Germinal center (tissue), 1 donor: Measurements from ENCODE around the gene CBFA2T3.

Source experiments
- DNase-seq: peaks from one replicate; pipeline ENCODE4 v3.0.0; 2012; ENCODE audit warnings: mixed read lengths, low spot score

The CBFA2T3 gene

GRCh38 chr16:88976366-88977017 lies 515 bp downstream of the CBFA2T3 start:
- peak; percentile 61 for DNase-seq

GRCh38 chr16:88975511-88976061 lies 1.4 kb downstream of the CBFA2T3 start:
- DNase-seq: no peak

GRCh38 chr16:88974916-88975215 lies 2.1 kb downstream of the CBFA2T3 start:
- no peak for DNase-seq

- DNase-seq: no peak
These were observed 2.7 kb downstream of the CBFA2T3 start for GRCh38 chr16:88974080-88974915.

DNA sequence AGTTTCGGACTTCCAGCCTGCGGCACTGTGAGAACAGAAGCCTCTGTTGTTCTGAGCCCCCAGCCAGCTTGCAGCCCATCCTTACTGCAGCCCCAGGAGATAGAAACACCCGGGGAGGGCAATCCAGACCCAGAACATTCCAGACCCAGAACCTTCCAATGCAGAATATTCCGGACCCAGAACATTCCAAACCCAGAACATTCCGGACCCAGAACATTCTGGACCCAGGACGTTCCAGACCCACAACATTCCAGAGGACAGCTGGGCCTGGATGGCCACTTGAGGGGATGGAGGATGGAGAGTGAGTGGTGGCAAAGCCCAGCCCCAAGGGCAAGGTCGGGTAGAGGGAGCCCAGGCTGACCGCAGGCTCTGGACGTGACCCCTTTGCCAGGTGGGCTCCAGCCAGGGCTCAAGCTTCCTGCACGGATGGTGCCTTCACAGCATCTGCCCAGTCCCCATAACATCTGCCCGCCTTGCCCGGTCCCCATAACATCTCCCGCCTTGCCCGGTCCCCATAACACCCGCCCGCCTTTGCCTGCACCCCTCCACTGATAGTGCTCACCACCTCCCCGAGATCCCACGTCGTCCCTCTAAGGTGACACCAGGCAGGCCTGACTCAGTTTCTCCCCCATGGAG lies 3.5 kb downstream of the CBFA2T3 start:
- no peak for DNase-seq

- no peak for DNase-seq
These were observed 4.0 kb downstream of the CBFA2T3 start for GRCh38 chr16:88973007-88973410.

DNA sequence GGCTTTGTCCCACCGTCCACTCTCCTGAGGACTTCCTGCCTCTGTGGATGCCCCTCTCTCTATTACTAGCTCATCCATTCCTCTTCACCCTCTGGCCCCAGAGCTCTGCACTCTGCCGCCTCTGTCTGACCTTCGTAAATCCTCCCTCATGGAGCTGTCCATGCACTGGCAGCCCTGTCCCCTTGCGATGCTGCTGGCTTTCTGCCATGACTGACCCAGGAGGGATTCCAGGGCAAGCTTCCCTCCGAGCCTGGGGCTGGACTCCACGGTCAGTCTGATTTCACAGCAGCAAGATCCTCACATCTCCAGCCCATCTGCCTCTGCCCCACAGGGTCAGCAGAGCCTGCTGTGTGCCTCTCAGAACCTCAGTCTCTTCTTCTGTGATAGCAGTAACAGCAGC lies 4.7 kb downstream of the CBFA2T3 start:
- no peak for DNase-seq

DNA sequence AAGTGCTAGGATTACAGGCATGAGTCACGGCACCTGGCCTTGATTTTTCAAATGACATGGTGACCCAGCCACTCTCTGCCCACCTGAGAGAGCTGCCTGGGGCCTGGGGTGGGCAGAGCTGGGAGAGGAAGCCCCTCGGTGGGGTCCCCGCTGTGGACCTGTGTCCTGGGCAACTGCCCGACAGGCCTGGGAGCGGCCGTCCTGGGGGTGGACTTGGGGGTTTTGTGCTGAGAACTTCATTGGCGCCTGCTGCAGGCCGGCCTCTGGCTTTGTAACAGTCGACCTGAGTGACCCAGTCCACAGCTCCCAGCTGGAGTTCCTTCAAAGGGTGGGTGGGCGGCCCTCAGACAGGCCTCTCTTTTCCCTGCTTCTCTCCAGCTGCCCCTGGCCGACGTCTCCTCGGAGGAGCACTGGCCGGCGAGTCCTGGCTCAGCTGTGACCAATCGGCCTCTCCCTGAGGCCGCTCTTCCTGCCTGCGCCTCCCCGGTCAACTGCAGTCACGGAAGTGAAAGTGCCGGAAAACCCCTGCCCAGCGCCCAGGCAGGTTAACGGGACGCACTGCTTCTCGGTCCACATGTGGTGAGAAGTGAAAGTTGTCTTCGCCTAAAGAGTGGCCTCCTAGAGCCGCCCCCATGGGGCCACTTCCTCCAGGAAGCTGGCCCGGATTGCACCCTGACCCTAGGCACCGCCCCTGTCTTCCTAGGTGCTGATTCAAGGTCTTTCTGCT lies 5.5 kb downstream of the CBFA2T3 start:
- DNase-seq: peak; percentile 68

DNA sequence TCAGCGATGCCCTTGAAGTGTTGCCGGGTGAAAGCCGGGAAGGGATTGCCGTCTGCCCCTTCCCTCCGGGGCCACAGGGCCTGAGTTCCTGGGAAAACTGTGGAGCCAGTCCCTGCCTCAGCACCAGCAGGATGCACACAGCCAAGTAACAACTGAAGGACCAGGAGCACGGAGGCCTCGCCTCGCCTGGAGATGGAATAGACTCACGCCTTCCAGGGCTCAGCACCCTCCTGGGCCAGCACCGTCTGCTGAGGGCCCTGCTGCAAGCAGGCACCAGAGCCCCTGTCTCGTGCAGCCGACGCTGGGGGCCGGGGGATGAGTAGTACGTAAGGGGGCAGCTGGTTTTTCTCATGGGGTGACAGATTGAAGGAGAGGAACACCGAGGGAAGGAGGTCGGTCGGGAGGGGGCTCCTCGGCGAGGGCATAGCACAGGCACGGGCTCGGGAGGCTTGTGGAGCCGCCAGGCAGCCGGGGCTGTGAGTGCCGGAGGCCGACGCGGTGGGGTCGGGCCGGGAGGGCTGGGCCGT lies 6.4 kb downstream of the CBFA2T3 start:
- DNase-seq: no peak

GRCh38 chr16:88970050-88970449 lies 7.0 kb downstream of the CBFA2T3 start:
- no peak for DNase-seq

GRCh38 chr16:88969361-88969831 lies 7.6 kb downstream of the CBFA2T3 start:
- DNase-seq: no peak

DNA sequence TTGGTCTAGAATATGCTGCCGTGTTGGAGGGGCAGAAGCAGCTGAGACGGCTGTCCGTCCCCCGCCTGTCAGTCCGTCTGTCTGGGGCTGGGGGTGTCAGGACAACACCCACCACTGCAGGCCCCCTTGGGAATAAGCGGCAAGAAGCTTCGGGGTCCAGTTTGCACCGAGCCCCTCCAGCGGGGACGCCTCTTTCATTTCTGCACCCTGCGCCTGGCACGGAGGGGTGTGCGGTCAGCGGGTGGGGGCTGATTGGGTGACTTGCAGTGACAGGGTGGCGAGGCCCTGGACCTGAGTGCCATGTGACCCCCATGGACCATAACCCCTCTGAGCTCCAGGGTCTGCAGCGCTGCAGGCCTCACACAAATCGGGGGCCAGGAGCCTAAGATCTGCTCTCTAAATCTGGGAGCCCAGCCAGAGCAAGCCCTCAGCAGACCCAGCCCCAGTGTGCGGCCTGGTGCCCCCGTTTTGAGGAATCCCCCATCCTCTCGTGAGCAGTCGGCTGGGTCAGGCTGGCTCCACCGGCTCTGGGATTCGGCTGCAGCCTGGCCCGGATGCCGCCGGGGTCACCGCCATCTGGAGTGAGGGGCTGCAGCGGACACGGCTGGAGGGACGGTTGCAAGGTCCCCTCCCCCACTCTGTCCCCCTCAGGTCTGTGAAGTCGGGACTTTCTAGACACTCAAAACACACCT lies 8.3 kb downstream of the CBFA2T3 start:
- no peak for DNase-seq

- DNase-seq: peak; percentile 83
These were observed 9.0 kb downstream of the CBFA2T3 start for GRCh38 chr16:88967830-88968588.

GRCh38 chr16:88966986-88967829 lies 9.8 kb downstream of the CBFA2T3 start:
- peak; percentile 49 for DNase-seq

DNA sequence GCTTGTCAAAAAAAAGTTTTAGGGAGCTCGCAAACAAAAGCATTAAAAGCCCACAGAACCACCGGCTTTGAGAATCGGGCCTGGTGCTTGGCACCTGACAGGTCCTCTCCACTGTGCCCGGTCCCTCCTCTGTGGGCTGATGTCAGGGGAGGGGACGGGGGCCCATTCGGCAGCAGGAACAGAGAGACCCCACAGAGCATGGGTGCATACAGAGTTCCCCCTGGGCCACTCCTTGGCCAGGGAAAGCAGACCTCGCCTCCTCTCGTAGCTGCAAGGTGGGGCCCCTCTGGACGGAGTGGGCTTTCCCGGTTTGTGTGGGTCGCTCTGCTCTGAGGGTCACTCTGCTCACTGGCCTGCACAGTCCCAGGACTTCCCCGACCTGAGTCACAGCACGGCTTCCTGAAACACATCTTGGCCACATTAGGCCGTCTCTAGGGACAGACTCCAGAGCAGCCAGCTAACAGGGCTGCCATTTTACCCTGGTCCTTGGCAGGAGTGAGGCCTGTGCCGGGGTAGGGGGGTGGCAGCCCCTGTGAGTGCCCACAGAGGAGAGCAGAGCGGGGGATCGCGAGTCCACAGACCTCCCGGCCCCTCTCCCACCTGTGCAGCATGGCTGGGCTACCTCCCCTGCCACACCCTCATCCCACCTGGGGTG lies 11.1 kb downstream of the CBFA2T3 start:
- DNase-seq: no peak

DNA sequence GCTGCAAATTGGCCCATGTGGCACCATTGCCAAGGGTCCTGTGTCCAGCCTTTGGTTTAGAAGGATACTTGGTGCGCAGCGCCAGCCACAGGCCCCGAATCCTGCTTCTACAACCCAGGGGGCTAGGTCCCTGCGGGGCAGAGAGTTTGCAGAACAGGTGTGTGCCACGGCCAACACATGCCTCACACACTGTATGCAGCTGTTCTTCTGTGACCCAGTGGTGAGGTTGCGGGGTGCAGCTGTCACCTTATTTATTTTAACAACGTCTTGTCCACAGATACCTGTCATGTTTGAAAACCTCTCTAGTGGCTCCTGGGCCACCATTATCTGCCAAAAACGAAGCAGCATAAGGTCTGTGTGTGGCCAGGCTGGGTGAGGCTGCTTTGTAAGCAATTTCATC lies 11.6 kb downstream of the CBFA2T3 start:
- no peak for DNase-seq

- no peak for DNase-seq
These were observed 12.4 kb downstream of the CBFA2T3 start for GRCh38 chr16:88964636-88965035.

DNA sequence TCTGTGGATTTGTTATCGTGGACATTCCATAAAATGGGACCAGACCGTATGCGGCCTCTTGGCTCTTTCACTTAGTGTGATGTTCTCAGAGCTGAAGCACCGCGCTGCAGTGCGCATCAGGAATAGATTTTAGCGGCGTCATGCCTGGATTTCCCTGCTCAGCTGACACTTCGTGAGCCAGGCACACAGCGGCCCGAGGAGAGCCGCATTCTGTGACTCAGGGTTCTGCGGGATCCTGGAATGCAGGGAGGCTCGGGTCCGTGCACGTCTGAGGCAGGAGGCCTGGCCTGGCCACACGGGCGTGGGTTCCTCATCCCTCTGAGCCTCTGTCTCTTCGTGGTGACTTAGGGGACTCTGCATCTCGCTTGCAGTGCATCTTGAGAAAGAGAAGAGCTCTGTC lies 13.4 kb downstream of the CBFA2T3 start:
- DNase-seq: no peak
